OCI-M2 (cell line): ENCODE results near the gene PRAMEF10.
"Not testable (repeated sequence)": the region's sequence is repeated elsewhere in the genome, so short reads cannot be mapped to it uniquely, and the experiment has no call there.

Source experiments
- DNase-seq: peaks from one replicate; lab custom pipeline; 2025; ENCODE audit not compliant: unreplicated experiment; lab: John Stamatoyannopoulos, UW

PRAMEF10 gene

GRCh38 chr1:12898170-12898569 lies at the start of gene PRAMEF10:
TSS of gene PRAMEF10 (minus strand) at chr1:12898270. CDS start at chr1:12895847, 2,423 bp downstream.
- not testable (repeated sequence) for DNase-seq

GRCh38 chr1:12947480-12947879 lies 49.4 kb upstream of the PRAMEF10 start, which contains the start of gene PRAMEF6:
TSS of gene PRAMEF6 (minus strand) at chr1:12947580. CDS start at chr1:12942518, 5,062 bp downstream.
- not testable (repeated sequence) for DNase-seq

GRCh38 chr1:12924368-12924767 lies 26.3 kb upstream of the PRAMEF10 start:
- DNase-seq: not testable (repeated sequence)

- not testable (repeated sequence) for DNase-seq
Measured at GRCh38 chr1:12921749-12922148, 23.7 kb upstream of the PRAMEF10 start.

- DNase-seq: not testable (repeated sequence)
Measured at GRCh38 chr1:12916310-12916709, 18.2 kb upstream of the PRAMEF10 start, which contains the start of gene PRAMEF7. TSS of gene PRAMEF7 (plus strand) at chr1:12916610. CDS start at chr1:12917693, 1,083 bp downstream.

- DNase-seq: not testable (repeated sequence)
Measured at GRCh38 chr1:12903793-12904572, 5.9 kb upstream of the PRAMEF10 start.

GRCh38 chr1:12899186-12899585 lies 1.1 kb upstream of the PRAMEF10 start:
- not testable (repeated sequence) for DNase-seq

GRCh38 chr1:12886101-12886500 lies 12.0 kb downstream of the PRAMEF10 start, which contains the start of gene PRAMEF4:
TSS of gene PRAMEF4 (minus strand) at chr1:12886201. CDS start at chr1:12883394, 2,807 bp downstream.
- DNase-seq: not testable (repeated sequence)

GRCh38 chr1:12878453-12878852 lies 19.6 kb downstream of the PRAMEF10 start:
- DNase-seq: not testable (repeated sequence)

GRCh38 chr1:12863131-12863880 lies 34.8 kb downstream of the PRAMEF10 start:
- not testable (repeated sequence) for DNase-seq

GRCh38 chr1:12856786-12857185 lies 41.3 kb downstream of the PRAMEF10 start, which contains the start of gene PRAMEF2:
TSS of gene PRAMEF2 (plus strand) at chr1:12857086. CDS start at chr1:12859010, 1,924 bp downstream.
- DNase-seq: not testable (repeated sequence)

GRCh38 chr1:12851779-12852178 lies 46.3 kb downstream of the PRAMEF10 start:
- DNase-seq: no peak

- DNase-seq: not testable (repeated sequence)
Measured at GRCh38 chr1:12848620-12849019, 49.5 kb downstream of the PRAMEF10 start, which contains the start of gene HNRNPCL1. TSS of gene HNRNPCL1 (minus strand) at chr1:12848720. CDS start at chr1:12848289, 431 bp downstream.
